Sigmoid colon (tissue), 4 donors: Measurements from ENCODE around the gene GLRA3.

Experiments
- CTCF ChIP-seq, 4 experiments: fragments of 450-650 bp in 3 of 4; fragments of 200-600 bp in 1 of 4; IDR thresholded peaks; one replicate each; pipeline ENCODE4 v1.5.1; 2016 to 2019; ENCODE audit warnings: antibody characterized with exemption in 4 of 4, mild to moderate bottlenecking in 3 of 4, moderate library complexity in 2 of 4
- EP300 ChIP-seq, 4 donors: sonication (generic); formaldehyde crosslinking; IDR thresholded peaks; one replicate each; pipeline ENCODE4 v1.6.1; 2017; ENCODE audit warnings: antibody characterized with exemption in 4 of 4
- POLR2AphosphoS5 ChIP-seq, 4 donors: sonication (generic); formaldehyde crosslinking; IDR thresholded peaks; one replicate each; pipeline ENCODE4 v1.6.1; 2017; ENCODE audit warnings: antibody characterized with exemption in 4 of 4

DNA sequence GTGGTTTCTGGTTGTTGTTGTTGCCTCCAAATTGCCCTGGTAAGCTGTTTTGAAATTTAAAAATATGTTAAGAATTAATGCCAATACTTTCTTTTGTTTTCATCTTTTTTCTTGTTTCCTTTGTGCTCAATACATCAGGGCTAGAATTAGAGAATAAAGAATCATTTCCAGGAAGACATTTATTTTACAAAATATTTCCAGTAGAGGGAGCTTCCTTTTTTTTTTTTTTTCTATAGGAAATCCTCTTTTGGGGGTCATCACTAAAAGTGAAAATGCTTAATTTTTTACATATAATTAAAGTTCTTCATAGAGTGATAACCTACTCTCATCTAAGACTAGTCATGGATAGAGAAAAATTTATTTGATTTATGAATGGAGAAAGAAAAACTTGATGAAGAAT, 2.4 kb downstream of the GLRA3 start:
- TF ChIP-seq CTCF (IDR thresholded peaks at IDR 0.05) (no peak), POLR2AphosphoS5 (IDR thresholded peaks at IDR 0.05) (no peak), EP300 (IDR thresholded peaks at IDR 0.05) (no peak)
